ENCODE measurements around the gene C11orf68.
A peak's percentile ranks its signal among the peaks of the same experiment; 100 is the strongest.

C11orf68 gene

DNA sequence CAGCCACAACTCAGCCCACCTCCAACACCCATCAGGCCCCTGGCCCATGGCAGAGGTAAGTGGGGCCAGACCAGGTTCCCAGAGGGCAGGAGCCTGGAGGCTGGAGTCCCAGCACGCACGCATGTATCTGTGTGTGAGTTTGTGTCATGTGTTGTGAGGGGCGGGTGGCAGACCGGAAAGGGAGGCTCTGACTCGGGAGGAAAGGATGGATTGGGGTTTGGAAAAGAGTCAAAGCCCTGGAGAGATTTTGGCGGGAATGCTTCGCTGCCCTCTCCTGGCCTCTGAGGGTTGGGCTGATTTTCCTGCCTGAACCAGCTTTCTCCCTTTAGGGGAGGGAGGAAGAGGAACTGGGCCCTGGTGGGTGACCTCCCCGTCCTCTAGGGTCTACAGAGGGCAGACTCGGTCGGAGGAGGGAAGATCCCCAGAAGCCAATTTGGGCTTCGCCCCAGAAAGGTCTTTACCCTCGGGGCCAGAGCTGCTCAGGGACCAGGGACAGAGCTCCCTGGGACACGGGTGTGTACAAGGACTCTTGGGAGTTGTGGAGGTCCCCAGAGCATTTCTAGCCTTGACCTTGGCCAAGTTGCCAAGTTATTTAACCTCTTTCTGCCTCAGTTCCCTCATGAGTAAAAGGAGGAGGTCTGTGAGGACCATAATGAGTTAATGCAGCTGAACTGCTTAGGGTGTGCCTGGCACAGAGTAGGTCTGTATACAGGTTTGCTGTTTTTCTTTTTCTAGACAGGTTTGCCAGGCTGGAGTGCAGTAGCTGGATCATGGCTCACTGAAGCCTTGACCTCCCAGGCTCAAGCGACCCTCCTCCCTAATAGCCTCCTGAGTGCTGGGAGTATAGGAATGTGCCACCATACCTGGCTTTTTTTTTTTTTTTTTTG lies 6.9 kb downstream of the C11orf68 start:
- DNase-seq: peak; percentile 58

DNA sequence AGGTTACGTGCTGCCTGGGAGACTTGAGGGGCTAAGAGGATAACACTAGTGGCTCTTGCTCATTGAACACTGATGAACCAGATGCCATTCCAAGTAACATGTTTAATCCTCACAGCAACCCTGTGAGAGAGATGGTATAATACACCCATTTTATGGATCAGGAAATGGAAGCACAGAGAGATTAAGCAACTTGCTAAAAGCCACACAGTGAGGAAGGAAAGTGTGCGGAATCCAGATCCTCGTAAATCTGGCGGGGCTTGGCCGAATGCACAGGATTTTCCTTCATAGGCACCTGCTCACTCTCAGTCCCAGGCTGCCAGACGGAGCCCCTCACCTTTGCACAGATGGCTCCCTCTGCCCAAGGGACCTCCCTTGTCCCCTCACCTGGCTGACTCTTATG lies 11.0 kb downstream of the C11orf68 start:
- no peak for DNase-seq

DNA sequence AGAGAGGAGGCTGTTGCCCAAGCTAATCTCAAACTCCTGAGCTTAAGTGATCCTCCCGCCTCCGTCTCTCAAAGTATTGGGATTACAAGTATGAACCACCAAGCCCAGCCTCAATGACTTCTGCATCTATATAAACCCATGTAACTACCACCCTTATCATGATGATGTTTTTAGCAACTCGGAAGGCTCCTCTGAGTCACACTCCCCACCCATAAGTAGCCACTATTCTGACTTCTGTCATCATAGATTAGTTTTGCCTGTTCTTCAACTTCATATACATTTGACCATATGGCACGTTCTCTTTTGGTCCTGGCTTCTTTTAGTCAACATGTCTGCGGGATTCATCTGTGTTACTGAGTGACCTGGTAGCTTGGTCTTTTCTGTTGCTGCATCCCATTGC lies 12.3 kb downstream of the C11orf68 start:
- peak; percentile 89 for DNase-seq

DNA sequence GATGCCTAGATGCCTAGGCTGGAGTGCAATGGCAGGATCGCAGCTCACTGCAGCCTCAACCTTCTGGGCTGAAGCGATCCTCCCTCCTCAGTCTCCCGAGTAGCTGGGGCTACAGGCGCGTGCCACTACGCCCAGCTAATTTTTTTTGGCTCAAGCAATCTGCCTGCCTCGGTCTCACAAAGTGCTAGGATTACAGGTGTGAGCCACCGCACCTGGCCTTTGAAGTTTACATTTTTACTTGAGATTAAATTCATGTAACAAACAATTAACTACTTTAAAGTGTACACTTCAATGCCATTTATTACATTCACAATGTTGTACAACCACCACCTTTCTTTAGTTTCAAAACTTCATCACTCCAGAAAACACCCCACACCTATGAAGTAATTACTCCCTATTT lies 15.1 kb downstream of the C11orf68 start:
- no peak for DNase-seq

DNA sequence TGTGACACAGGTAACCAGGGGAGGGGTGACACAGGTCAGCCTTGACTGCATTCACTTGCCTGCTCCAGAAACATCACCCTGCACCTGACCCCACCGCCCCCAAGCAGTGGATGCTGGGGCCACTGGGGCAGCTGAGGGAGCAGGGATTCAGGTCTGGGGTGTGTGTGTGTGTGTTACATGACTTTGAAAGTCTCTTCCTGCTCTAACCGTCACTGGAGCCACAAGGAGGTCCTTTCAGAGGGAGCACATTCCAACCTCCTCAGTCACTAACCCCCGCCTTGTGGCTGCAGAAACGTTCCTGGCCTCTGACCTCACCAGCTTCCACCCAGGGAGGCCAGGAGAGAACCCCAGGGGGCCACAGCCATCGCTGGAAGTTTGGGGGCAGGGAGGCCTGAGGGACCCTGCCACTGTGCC lies 15.8 kb downstream of the C11orf68 start:
- DNase-seq: no peak

DNA sequence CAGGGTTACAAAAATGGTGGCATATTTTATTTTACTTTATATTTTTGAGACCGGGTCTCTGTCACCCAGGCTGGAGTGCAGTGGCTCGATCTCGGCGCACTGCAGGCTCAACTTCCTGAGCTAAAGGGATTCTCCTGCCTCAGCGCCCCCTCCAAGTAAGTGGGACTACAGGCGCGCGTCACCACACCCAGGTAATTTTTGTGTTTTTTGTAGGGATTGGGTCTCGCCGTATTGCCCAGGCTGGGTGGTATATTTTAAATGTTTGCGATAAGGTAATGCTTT lies 18.0 kb downstream of the C11orf68 start:
- no peak for DNase-seq

DNA sequence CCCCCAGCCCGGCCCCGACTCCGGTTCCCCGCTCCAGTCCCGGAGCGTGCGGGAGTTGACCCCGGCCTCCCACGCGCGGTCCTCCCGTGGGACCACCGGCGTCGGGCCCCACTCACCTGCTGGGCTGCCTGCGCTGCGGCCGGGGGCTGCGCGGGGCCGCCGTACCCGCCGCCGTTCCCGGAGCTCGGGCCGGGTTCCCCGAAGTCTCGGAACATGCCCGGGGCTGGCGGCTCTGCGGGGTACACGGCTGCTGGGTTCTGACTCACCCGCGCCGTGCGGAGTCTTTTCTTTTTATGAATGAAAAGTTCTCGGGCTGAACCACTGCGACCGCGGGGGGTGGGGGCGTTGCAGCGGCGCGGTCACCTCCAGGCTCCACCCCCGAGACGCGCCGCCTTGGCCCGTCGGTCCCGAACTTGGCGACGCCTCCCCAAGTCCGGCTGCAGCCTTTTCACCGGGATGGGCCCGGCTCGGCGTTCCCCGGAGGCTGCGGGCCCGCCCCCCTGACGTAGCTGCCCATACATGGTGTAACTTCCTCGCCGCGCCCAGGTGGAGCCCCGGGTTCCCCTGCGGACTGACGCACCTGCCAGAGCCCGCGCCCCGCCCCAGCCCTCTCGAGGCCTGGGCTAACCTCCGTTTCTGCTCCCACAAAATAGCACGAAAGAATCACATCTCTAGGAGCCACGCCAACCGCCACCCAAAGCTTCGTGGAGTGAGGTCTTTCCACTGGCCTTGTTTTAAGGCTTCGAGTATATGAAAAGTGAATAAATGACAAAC lies 18.6 kb downstream of the C11orf68 start, which contains the start of gene FOSL1:
Gene FOSL1, minus strand, starts transcription at position 264 of the 774 bp plus-strand sequence. Its CDS starts 49 bp downstream, at position 215.
- DNase-seq: peak; percentile 91

DNA sequence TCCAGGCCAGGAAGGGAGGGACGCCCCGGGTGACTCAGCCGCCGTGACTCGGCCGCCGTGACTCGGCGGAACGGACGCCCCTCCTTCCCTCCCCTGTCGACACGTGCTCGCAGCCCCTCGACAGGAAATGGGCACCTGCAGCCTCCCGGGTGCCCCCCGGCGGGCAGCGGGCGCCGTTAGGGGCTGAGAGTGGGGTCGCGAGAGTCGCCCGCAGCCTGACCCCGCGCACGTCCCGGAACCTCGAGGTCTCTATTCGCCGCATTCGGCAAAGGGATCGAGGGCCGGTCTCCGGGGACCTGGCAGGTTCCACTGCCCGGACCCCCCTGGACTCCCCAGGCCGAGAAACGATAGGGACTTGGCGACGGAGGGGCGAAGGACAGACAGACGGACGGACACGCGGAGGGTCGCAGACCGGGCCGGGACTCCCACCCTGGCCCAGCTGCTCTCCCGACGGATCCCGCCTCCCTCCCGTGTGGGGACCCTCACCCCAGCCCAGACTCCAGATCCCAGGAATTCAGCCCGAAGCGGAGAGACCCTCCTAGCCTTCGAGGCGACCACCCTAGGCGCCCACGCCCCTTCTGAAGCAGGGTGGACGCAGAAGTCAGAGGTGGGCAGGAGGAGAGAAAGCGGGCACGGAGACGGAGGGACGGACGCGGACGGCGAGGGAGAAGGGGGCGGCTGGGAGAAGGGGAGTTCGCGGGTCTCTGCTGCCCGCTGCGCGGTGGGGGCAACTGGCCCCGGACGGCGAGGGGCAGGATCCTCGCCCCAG lies 19.3 kb downstream of the C11orf68 start:
- peak; percentile 73 for DNase-seq

DNA sequence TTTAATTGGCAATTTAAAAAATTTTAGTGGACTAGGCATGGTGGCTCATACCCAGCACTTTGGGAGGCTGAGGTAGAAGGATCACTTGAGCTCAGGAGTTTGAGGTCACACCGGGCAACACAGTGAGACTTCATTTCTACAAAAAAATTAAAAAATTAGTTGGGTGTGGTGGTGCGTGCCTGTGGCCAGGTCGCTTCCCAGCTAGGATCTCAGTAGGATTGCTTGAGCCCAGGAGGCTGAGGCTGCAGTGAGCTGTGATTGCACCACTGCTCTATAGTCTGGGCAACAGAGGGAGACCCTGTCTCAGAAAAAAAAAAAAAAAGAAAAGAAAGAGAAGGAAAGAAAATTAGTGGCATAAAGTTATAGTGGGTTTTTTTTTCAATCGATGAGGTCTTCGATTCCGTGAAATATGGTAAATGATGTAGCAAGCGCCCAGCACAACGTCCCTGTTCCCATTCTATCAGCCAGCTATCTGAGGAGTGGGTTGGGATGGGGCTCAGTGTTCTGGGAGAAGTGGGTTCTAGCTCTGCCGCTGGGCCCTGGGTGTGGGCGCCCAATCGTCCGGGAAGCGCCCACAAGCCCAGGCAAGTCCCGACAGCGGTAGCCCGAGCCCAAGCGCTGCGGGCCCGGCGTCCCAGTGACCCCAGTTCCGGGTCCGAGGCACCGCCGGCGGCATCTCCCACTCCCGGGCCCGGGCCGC lies 20.1 kb downstream of the C11orf68 start:
- DNase-seq: peak; percentile 26

DNA sequence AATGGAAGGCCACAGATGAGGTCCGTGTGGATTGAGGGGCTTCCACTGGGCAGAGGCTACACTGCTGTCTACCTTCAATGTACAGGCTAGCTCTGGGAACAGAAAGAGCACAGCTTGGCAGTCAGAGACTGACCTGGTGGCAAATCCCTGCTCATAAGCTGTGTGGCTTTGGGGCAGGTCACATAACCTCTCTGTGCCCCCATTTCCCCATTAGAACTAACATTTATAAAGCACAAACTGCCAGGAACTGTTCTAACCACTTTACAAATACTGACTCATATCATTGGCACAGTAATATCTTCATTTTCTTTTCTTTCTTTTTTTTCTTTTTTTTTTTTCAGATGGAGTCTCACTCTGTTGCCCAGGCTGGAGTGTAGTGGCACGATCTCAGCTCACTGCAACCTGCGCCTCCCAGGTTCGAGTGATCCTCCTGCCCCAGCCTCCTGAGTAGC lies 21.8 kb downstream of the C11orf68 start:
- DNase-seq: no peak

DNA sequence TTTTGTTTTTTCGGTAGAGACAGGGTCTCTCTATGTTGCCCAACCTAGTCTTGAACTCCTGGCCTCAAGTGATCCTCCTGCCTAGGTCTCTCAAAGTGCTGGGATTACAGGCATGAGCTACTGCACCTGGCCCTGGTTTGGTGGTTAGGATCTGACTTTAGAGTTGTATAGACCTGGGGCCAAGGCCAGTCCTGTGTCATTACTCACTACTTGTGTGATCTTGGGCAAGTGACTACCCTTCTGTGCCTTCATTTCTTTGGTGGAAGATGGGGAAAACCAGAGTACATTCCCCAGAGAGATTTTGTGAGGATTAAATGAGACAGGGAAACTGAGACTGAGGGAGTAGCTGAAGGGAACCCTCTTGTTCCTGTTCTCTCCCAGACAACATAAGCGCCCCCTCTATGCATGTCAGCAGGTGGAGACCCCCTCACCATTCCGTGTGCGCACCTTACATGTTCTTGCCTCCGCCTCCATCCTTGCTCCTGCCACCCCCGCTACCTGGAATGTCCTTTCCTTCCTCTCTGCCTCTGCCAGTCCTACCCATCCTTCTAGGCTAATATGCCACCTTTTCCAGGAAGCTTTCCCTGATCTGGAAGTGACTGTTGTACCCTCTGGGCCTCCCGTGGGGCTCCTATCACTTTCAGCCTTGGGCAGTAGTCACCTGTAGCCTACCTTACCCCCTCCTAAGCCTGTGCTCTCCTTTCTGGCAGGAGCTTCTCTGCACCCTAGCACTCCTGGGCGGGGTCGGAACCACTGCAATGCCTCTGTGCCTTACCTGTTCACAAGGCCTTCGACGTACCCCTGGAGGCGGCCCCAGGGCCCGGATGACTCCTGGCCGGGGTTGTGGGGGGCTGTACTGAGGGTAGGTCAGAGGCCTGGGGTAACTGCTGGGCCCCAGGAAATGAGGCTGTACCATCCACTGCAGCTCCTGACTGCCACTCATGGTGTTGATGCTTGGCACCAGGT lies 22.5 kb downstream of the C11orf68 start:
- no peak for DNase-seq

DNA sequence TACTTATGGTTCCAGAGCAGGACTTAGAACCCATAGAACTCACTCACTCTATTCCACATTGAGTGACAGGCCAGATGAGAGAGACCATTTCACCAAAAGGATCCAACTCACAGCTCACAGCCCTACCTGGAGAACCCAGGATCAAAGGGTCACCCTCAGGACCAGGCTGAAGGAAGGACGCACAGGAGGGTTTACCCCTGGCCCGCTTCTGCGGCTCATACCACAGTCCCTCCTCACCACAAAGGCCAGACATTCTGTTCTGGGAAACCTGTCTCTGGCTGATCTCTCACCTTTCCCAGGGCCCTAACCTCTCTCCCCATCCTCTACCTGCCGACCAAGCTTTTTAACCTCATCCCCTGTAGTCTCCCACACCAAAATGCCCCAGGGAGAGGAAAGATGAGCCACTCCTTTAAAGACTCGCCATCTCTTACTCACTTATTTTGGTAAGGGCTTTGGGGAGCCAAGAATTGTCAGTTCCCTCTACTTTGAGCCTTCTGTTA lies 23.3 kb downstream of the C11orf68 start:
- no peak for DNase-seq

DNA sequence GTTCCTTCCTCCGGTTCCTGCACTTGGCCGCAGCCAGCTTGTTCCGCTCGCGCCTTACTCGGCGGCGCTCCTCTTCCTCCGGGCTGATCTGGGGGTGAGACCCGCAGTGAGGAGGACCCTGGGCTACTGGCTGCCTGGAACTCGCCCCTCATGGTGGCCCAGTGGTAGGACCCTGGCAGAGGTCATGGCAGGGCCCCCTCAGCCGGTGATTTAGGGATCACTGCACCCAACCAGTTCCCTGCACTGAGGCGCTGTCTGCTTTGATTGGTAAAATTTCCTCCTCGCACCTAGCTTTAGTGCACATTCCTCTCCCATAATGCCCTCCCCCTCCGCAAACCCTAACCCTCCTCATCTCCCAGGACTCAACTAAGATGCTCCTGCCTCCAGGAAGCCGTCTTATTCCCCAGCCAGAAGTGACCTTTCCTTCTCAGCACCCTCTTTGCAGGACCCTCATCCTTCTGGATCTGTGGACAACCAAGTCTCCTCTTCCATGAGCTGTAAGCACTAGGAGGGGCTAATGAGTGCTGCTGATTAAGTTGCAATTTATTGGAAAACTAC lies 24.7 kb downstream of the C11orf68 start:
- DNase-seq: no peak

DNA sequence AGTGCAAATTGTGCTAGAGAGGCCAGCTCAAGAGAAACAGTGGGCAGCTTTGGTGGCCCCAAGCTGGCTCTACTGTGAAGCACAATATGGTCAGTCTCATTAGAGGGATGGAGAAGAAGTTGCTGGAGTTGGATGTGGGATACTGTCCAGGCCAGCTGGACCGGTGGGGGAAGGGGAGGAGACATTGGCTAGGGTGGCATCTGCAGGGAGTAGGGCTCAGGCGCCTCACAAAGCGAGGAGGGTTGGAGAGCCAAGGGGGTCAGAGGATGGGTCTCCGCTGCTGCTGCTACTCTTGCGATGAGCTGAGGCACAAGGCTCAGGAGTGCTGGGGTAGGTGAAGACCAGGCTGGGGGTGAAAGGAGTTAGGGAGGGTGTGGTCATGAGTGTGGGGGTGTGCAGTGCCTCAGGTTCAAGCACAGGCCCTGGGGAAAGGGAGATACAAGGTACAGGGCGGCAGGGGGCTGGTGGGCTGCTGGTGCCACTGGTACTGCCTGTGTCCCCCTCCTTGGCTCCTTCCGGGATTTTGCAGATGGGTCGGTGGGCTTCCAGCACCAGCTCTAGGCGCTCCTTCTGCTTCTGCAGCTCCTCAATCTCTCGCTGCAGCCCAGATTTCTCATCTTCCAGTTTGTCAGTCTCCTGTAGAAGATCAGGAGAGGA lies 26.1 kb downstream of the C11orf68 start:
- no peak for DNase-seq

DNA sequence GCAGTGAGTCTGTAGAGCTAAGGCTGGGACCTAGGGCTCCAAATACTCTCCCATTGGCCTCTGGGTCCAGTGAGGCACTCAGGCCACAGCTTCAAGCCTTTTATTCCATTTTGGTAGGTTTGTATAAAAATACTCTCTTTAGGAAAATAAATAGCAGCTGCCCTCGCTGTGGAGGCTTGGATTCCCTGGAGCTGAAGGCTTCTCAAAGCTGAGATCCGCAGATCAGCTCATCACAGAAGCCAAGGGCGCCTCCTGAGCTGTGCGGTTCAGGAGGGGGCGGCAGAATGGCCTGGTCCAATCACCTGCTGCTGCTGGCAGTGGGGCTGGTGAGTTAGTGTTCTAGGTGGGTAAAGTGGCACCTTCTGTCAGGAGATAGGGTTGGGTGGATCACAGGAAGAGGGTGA lies 26.7 kb downstream of the C11orf68 start:
- peak; percentile 39 for DNase-seq

DNA sequence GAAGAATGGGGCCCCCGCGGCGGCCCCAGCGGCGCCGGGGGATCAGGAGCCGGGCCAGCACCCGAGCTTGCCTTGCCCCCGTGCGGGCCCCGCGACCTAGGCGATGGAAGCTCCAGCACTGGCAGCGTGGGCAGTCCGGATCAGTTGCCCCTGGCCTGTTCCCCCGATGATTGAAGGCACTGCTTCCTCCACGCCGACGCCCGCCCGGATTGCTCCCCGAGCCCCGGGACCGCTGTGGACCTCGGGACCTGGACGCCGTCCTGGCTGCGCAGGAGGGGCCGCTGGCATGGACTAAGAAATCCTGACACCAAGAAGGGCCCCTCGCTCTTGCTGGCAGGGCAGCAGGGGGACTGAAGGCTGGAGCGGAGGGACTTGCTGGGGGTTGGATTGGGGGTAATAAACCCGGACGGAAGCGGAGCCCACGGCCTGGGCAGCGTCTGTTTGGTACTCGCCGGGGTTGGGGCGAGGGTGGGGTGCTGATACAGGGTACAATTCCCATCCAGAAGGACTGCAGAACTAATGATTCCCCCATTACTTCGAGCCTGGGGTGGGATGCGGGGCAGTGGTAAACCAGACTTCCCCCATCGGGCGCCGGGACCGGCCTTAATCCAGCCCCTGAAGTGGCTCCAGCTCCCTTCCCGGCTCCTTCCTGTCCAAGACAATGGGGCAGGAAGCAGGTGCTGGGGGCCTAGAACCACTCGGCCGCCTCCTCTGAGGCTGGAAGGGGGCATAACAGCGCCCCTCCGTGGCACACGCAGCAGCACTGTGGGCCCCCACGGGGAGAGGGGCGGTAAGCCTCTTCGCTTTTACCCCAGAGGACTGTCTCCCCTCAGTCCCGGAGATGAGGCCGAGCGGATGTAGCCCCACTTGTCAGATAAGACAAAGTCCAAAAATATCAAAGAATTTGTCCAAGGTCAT lies 27.4 kb downstream of the C11orf68 start:
- DNase-seq: peak; percentile 57

DNA sequence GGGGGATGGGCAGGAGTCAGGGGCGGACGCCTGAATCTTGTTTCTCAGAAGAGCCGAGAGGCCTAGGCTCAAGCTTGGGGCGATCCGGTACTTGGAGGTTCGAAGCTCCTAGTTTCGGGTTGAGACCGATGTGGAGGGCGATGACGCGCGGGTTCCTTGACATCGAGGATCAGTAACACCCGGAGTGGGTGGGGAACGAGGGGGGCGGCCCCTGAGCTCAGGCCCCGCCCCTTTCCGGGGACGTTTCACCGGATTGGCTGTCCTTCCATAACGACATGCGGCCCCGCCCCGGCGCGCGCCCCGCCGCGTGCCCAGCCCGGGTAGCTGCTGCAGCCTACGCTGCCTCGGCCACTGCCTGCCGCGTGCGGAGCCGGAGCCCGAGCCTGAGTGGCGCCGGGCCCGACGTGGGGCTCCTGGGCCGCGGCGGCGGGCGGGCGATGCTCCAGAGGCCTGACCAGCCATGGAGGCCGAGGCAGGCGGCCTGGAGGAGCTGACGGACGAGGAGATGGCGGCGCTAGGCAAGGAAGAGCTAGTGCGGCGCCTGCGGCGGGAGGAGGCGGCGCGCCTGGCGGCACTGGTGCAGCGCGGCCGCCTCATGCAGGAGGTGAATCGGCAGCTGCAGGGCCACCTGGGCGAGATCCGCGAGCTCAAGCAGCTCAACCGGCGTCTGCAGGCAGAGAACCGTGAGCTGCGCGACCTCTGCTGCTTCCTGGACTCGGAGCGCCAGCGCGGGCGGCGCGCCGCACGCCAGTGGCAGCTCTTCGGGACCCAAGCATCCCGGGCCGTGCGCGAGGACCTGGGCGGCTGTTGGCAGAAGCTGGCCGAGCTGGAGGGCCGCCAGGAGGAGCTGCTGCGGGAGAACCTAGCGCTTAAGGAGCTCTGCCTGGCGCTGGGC lies 28.3 kb downstream of the C11orf68 start, which contains the start of gene CCDC85B:
Gene CCDC85B, plus strand, starts transcription at position 350 of the 895 bp plus-strand sequence. Its CDS starts 111 bp downstream, at position 461.
- peak; percentile 94 for DNase-seq

Data from hematopoietic multipotent progenitor cell treated with erythropoietin and hydrocortisone succinate and interleukin-3 and kit ligand, for 8 days (in vitro differentiated cells).